OCI-LY1 (cell line): ENCODE data around the gene POLR2C.

Experiments
- H2AFZ ChIP-seq: fragments of 200-600 bp; sonication (generic), shearing (Covaris generic); 2 replicates; pipeline ENCODE4 v1.6.0; 2014; ENCODE audit warnings: antibody characterized with exemption, mild to moderate bottlenecking, low read length
- H3F3A ChIP-seq: fragments of 200-600 bp; sonication (generic), shearing (Covaris generic); 2 replicates; pipeline ENCODE4 v1.6.0; 2014; ENCODE audit warnings: mild to moderate bottlenecking, antibody characterized with exemption, low read length, moderate library complexity; ENCODE audit not compliant: insufficient read depth
- H3K27ac ChIP-seq: fragments of 200-600 bp; sonication (generic); 2 replicates; pipeline ENCODE4 v1.5.1; 2014; ENCODE audit warnings: low read length, mixed run types, mild to moderate bottlenecking, low read depth; ENCODE audit not compliant: poor library complexity, severe bottlenecking
- H3K27me3 ChIP-seq: fragments of 200-600 bp; sonication (generic); 2 replicates; pipeline ENCODE4 v1.6.0; 2014; ENCODE audit warnings: antibody characterized with exemption, mild to moderate bottlenecking, low read length, moderate library complexity; ENCODE audit not compliant: insufficient read depth
- H3K36me3 ChIP-seq: fragments of 200-600 bp; sonication (generic); 2 replicates; pipeline ENCODE4 v1.6.1; 2014; ENCODE audit warnings: mild to moderate bottlenecking, antibody characterized with exemption, low read length, moderate library complexity, mixed read lengths; ENCODE audit not compliant: insufficient read depth
- H3K4me1 ChIP-seq: fragments of 200-600 bp; sonication (generic); 2 replicates; pipeline ENCODE4 v1.5.1; 2014; ENCODE audit warnings: mild to moderate bottlenecking, low read length, moderate library complexity; ENCODE audit not compliant: insufficient read depth, severe bottlenecking
- H3K4me2 ChIP-seq: fragments of 200-600 bp; sonication (generic), shearing (Covaris generic); 2 replicates; pipeline ENCODE4 v1.6.1; 2014; ENCODE audit warnings: low read length
- H3K4me3 ChIP-seq: fragments of 200-600 bp; sonication (generic); 2 replicates; pipeline ENCODE4 v1.5.1; 2014; ENCODE audit warnings: low read length, low read depth, mild to moderate bottlenecking, mixed read lengths; ENCODE audit not compliant: poor library complexity, severe bottlenecking
- H3K79me2 ChIP-seq: fragments of 200-600 bp; shearing (Covaris generic); 2 replicates; pipeline ENCODE4 v1.6.1; 2016; ENCODE audit warnings: mixed run types, low read length, mixed read lengths; ENCODE audit not compliant: insufficient read depth
- H3K9ac ChIP-seq: fragments of 200-600 bp; sonication (generic), shearing (Covaris generic); 2 replicates; pipeline ENCODE4 v1.6.1; 2014; ENCODE audit warnings: mild to moderate bottlenecking, low read length, mixed read lengths
- H3K9me2 ChIP-seq: fragments of 200-600 bp; sonication (generic), shearing (Covaris generic); 2 replicates; pipeline ENCODE4 v1.6.1; 2014; ENCODE audit warnings: low read depth, mild to moderate bottlenecking, low read length, mixed read lengths
- H3K9me3 ChIP-seq: fragments of 200-600 bp; shearing (Covaris generic); 2 replicates; pipeline ENCODE4 v1.6.1; 2014; ENCODE audit warnings: low read length, mixed read lengths
- H4K20me1 ChIP-seq: fragments of 200-600 bp; sonication (generic), shearing (Covaris generic); 2 replicates; pipeline ENCODE4 v1.6.0; 2016; ENCODE audit warnings: mild to moderate bottlenecking, low read length; ENCODE audit not compliant: insufficient read depth
- EZH2 ChIP-seq: fragments of 200-600 bp; sonication (generic), shearing (Covaris generic); IDR thresholded peaks from 2 replicates; pipeline ENCODE4 v1.8.0; 2017; ENCODE audit warnings: borderline replicate concordance, mixed run types, mild to moderate bottlenecking, antibody characterized with exemption, low read length, moderate library complexity, mixed read lengths
- TF ChIP-seq, protein P1 (sequence below): fragments of 200-600 bp; sonication (generic), shearing (Covaris generic); IDR thresholded peaks from 2 replicates; pipeline ENCODE4 v1.5.1; 2017; ENCODE audit warnings: mild to moderate bottlenecking, antibody characterized with exemption, low read length, moderate library complexity, mixed read lengths

Gene POLR2C

DNA sequence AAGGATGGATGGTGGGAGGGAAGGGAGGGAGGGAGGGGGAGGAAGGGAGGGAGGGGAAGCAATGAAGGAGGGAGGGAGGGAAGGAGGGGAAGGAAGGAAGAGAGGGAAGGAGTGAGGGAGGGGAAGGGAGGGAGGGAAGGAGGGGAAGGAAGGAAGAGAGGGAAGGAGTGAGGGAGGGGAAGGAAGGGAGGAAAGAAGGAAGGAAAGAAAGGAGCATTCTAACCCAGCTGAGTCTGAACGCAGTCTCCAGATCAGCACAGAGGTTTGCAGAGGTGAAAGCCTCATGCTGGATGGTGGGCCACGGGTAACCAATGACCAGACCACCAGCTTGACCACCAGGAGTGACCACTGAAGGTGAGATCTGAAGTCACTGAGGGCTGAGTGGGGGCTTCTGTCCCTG lies 39.3 kb upstream of the POLR2C start:
- no peak for TF ChIP-seq EZH2
- TF ChIP-seq, protein P1, sequence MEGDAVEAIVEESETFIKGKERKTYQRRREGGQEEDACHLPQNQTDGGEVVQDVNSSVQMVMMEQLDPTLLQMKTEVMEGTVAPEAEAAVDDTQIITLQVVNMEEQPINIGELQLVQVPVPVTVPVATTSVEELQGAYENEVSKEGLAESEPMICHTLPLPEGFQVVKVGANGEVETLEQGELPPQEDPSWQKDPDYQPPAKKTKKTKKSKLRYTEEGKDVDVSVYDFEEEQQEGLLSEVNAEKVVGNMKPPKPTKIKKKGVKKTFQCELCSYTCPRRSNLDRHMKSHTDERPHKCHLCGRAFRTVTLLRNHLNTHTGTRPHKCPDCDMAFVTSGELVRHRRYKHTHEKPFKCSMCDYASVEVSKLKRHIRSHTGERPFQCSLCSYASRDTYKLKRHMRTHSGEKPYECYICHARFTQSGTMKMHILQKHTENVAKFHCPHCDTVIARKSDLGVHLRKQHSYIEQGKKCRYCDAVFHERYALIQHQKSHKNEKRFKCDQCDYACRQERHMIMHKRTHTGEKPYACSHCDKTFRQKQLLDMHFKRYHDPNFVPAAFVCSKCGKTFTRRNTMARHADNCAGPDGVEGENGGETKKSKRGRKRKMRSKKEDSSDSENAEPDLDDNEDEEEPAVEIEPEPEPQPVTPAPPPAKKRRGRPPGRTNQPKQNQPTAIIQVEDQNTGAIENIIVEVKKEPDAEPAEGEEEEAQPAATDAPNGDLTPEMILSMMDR: no peak
- H3K79me2 ChIP-seq: no peaks in the 10 kb centered on the region
- H3K27ac ChIP-seq: no peak overlapping the region
- no peak overlapping the region for H2AFZ ChIP-seq
- H3K27me3 ChIP-seq: no peaks in the 10 kb centered on the region
- no peaks in the 10 kb centered on the region for H3F3A ChIP-seq
- H3K9me2 ChIP-seq: no peaks in the 10 kb centered on the region
- peaks cover 8% of the 10 kb centered on the region for H3K4me1 ChIP-seq
- no peak overlapping the region for H3K4me2 ChIP-seq
- H3K9ac ChIP-seq: no peak overlapping the region
- H3K9me3 ChIP-seq: no peaks in the 10 kb centered on the region
- H4K20me1 ChIP-seq: no peaks in the 10 kb centered on the region
- peaks cover 18% of the 10 kb centered on the region for H3K36me3 ChIP-seq
- H3K4me3 ChIP-seq: no peak overlapping the region

- no peak overlapping the region for H3K9ac ChIP-seq
- H3F3A ChIP-seq: no peaks in the 10 kb centered on the region
- no peak overlapping the region for H3K27ac ChIP-seq
- no peaks in the 10 kb centered on the region for H3K9me3 ChIP-seq
- no peak overlapping the region for H2AFZ ChIP-seq
- H3K36me3 ChIP-seq: peaks cover 30% of the 10 kb centered on the region
- no peaks in the 10 kb centered on the region for H3K27me3 ChIP-seq
- no peaks in the 10 kb centered on the region for H3K79me2 ChIP-seq
- no peak overlapping the region for H3K4me3 ChIP-seq
- TF ChIP-seq, protein P1: no peak
- TF ChIP-seq EZH2: no peak
- H4K20me1 ChIP-seq: no peaks in the 10 kb centered on the region
- no peaks in the 10 kb centered on the region for H3K9me2 ChIP-seq
- H3K4me1 ChIP-seq: peaks cover 5% of the 10 kb centered on the region
- H3K4me2 ChIP-seq: no peak overlapping the region
Observed at GRCh38 chr16:57424583-57424982, 37.9 kb upstream of the POLR2C start.

DNA sequence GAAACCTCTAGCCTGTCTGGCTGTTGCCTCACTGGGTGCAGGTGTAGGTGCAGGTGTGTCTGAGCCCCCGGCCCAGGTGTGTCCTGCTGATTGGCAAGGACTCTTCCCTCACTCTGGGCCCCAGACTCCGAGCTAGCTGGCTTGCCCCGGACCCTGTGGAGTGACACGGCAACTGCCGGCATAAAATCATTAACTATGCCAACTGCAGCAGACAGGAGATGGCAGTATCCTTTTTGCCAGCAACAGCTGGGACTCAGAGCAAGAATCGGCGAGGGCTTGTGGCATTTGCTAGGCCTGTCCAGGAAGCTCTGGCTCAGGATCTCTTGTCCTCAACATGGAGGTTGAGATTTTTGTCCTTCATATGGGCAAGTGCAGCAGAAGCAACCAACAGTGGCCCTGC lies 36.1 kb upstream of the POLR2C start:
- no peaks in the 10 kb centered on the region for H3F3A ChIP-seq
- no peak overlapping the region for H3K4me3 ChIP-seq
- no peaks in the 10 kb centered on the region for H3K79me2 ChIP-seq
- H3K36me3 ChIP-seq: peaks cover 46% of the 10 kb centered on the region
- H3K9ac ChIP-seq: no peak overlapping the region
- H3K4me2 ChIP-seq: no peak overlapping the region
- H3K27me3 ChIP-seq: no peaks in the 10 kb centered on the region
- H3K9me3 ChIP-seq: no peaks in the 10 kb centered on the region
- H3K9me2 ChIP-seq: no peaks in the 10 kb centered on the region
- H2AFZ ChIP-seq: no peak overlapping the region
- peaks cover 5% of the 10 kb centered on the region for H3K4me1 ChIP-seq
- H3K27ac ChIP-seq: no peak overlapping the region
- TF ChIP-seq, protein P1: no peak
- no peak for TF ChIP-seq EZH2
- no peaks in the 10 kb centered on the region for H4K20me1 ChIP-seq
